Fibroblast of lung (primary cell): Measurements from ENCODE around the gene ACAP3.

ENCODE experiments used
- EZH2 ChIP-seq: IDR thresholded peaks from 2 replicates; pipeline ENCODE4 v1.5.1; 2012; ENCODE audit warnings: low read length, control low read depth, mild to moderate bottlenecking; ENCODE audit errors: missing control alignments
- TF ChIP-seq, protein P1 (sequence below), 2 donors: IDR thresholded peaks in 1 of 2; conservative IDR thresholded peaks in 1 of 2; 1 replicate in 1 of 2; 2 replicates in 1 of 2; pipeline ENCODE4 v1.5.1; 2011 to 2012; ENCODE audit warnings: low read length in 2 of 2, control low read depth in 1 of 2, inconsistent platforms in 1 of 2, low read depth in 1 of 2, mild to moderate bottlenecking in 1 of 2

DNA sequence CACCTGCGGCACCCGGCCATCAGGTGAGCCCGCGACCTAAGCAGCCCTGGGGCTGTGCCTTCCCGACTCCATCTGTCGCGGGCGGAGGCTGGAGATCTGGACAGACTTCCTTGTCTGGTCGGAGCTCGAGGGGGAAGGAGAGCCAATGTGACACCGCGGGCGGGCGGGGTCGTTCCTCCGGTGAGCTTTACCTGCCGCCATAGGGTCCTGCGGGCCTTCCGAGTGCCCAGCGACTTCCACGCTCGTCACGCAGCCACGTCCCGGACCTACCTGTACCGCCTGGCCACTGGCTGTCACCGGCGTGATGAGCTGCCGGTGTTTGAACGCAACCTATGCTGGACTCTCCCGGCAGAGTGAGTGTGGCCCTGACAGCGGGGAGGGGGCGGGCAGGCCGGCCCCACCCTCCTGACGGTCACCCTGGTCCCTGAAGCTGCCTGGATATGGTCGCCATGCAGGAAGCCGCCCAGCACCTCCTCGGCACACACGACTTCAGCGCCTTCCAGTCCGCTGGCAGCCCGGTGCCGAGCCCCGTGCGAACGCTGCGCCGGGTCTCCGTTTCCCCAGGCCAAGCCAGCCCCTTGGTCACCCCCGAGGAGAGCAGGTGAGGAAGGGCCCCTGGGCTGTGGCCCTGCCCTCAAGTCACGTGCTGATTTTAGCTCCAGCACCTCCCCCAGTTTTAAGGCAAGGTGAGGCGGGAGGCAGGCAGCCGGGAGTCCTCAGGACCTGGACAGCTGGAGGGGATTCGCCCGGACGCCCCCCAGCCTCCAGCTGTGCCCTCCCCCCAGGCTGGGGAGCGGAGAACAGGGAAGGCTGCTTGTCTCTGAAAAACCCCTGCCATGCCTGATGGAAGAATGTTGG, 1.8 kb upstream of the ACAP3 start:
- TF ChIP-seq, protein P1, sequence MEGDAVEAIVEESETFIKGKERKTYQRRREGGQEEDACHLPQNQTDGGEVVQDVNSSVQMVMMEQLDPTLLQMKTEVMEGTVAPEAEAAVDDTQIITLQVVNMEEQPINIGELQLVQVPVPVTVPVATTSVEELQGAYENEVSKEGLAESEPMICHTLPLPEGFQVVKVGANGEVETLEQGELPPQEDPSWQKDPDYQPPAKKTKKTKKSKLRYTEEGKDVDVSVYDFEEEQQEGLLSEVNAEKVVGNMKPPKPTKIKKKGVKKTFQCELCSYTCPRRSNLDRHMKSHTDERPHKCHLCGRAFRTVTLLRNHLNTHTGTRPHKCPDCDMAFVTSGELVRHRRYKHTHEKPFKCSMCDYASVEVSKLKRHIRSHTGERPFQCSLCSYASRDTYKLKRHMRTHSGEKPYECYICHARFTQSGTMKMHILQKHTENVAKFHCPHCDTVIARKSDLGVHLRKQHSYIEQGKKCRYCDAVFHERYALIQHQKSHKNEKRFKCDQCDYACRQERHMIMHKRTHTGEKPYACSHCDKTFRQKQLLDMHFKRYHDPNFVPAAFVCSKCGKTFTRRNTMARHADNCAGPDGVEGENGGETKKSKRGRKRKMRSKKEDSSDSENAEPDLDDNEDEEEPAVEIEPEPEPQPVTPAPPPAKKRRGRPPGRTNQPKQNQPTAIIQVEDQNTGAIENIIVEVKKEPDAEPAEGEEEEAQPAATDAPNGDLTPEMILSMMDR (conservative IDR thresholded peaks at IDR 0.05 in 1 of 2, IDR thresholded peaks at IDR 0.05 in 1 of 2; ENCODE audit: low read depth in 1 of 2, low read length in 2 of 2) = no peak
- TF ChIP-seq EZH2 = no peak
